Stimulated activated CD8-positive, alpha-beta memory T cell treated with anti-CD3 and anti-CD28 coated beads, Interleukin-7, amount 100 ng/mL, for 48 hours (primary cell): ENCODE data around the gene DCDC2.
"Not testable (repeated sequence)": the region's sequence is repeated elsewhere in the genome, so short reads cannot be mapped to it uniquely, and the experiment has no call there.

Experiments used
- DNase-seq, 2 donors: peaks; one replicate each; pipeline ENCODE4 v3.0.0-alpha.2; 2020; ENCODE audit warnings: low read depth in 1 of 2; ENCODE audit errors: extremely low read depth in 1 of 2

Gene DCDC2

DNA sequence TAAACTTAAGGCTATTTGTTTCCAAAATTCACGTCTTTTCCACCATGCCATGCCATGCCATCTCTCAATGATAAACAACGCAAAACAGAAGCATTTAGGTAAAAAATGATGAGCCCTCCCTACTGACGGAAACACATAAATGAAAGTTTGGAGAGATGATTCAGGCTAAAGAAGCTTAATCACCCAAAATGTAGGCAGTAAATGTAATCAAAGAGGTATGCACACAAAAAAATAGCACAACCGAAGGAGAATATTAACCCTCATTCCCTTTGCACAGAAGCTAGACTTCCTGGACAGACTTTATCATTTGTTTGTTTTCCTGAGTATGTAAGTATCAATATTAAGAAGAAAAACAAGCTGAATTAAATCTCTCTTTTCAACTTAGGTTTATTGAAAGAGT lies 28.8 kb downstream of the DCDC2 start:
- DNase-seq = no peak

DNA sequence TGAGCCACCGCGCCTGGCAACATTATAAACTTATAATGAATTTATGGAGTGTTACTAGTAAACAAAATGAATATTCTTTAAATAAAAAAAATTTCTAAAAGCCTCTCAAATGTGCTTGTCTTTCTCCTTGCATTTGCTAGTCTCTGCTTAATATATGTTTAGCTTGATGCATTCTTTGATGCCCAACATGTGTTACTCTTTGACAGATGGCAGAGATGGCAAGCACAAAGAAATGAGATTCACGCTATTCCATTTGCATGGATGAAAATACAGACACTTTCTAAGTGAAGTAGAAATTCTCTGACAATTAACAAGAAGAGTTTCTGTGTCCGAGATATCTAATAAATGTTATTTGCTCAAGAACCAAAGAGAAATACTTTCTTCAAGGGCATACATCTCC lies 30.1 kb downstream of the DCDC2 start:
- no peak for DNase-seq

DNA sequence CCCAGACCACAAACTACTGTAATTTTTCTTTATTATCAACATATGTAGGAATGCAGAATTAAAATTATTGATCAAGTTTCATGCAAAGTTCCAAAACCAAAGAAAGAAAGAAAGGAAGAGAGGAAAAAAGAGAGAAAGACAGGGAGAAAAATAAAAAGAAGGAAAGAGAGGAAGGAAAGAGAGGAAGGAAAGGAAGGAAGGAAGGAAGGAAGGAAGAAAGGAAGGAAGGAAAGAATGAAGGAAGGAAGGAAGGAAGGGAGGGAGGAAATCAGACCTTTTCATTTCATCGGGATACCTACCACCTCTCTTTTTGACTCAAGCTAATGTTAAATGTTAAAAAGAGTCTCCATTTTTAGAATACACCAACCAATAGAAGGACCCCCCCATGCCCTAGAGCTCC lies 31.9 kb downstream of the DCDC2 start:
- no peak for DNase-seq

- DNase-seq = no peak
Observed at GRCh38 chr6:24324617-24325016, 33.2 kb downstream of the DCDC2 start.

DNA sequence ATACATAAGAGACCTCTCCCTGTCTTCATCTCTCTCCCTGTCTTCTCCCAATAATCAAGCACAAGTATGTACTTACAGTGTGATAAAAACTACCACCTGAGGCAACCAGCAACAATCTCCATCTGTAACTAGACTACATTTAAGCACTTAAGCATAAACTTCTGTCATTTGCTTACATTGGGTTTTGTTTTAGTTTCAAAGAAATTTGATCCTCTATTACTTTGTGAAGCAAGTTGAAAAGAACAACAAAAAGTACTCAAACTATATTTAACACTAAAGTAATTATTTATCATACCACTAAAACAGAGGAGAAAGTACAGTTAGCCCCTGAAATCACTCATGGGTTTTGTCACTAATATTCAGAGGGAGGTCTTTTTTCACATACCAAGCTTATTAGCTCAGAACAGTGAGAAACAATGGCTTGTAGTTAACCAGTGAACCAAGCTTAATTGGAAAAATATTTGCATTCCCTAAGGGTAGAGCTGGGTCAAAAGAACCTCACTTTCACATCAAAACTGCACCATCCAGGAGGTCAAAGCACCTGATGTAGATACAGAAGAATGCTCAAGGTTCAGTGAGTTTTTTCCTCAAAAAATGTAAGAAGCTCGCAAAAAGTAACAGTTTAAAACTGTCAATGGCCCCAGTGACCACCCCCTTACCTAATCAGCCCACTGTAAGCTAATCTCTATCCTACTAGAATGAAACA lies 34.1 kb downstream of the DCDC2 start:
- no peak for DNase-seq

- no peak for DNase-seq
Observed at GRCh38 chr6:24322924-24323323, 34.9 kb downstream of the DCDC2 start.

DNA sequence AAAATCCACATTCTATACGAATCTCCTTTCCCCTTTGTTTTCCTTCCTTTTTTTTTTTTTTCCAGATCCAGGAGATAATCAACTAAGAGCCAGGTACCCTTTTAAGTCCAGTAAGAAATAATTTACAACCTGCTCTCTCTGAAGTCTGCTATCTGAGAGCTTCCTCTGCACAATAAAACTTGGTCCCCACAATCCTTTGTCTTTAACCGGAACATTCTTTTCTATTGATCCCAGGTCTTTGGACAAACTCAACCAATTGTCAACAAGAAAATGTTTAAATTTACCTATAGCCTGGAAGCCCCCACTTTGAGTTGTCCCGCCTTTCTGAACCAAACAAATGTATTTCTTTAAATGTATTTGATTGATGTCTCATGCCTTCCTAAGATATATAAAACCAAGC lies 35.4 kb downstream of the DCDC2 start:
- DNase-seq = not testable (repeated sequence)

DNA sequence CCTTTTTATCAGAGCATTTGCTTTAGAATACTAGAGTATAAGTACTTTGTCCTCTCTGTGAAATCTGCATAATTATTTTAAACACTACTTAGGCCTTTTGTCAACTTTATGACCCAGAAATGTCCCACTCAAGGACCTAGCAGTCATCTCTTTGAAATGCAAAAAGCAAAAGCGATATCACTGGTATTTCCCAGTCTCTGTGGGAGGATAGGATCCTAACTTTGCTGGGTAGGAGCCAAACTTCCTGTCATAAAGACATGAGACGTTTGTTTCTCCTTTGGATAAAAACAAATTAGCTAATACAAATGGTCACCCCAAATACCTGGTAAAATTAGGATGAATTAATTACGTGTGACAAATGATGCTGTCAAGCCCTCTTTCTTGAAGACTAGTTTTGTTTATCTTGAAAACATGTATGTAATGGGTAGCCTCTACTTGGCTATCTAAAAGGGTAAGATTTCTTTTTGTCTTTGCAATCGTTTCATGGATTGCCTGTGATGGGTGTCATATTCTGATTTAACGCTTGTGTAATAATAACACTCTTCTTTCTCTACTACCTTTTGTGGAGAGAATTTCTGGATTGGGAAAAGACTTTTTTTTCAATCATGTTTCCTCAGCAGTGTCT lies 36.2 kb downstream of the DCDC2 start:
- DNase-seq = no peak

GRCh38 chr6:24313251-24314141 lies 44.4 kb downstream of the DCDC2 start:
- DNase-seq = no peak

- not testable (repeated sequence) for DNase-seq
Observed at GRCh38 chr6:24311775-24312174, 46.1 kb downstream of the DCDC2 start.

- no peak for DNase-seq
Observed at GRCh38 chr6:24307881-24308280, 50.0 kb downstream of the DCDC2 start.

DNA sequence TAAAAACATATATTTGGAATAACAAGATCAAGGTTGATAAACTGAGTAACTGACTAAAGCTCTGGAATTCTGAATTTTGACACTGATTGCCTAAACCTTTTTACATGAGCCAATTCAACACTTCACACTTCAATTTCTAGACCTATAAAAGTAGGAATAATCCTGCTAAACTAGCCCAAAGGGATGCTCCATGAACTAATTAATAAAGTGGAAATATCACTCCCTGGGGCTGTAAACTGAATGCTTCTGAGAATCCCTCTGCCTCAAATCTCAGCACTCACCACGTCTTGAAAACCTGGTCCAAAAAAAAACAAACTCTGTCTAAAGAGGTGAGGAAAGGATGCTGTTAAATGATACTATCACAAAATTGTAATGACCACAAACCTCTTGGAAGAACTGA lies 50.9 kb downstream of the DCDC2 start:
- no peak for DNase-seq

- DNase-seq = no peak
Observed at GRCh38 chr6:24306038-24306437, 51.8 kb downstream of the DCDC2 start.

DNA sequence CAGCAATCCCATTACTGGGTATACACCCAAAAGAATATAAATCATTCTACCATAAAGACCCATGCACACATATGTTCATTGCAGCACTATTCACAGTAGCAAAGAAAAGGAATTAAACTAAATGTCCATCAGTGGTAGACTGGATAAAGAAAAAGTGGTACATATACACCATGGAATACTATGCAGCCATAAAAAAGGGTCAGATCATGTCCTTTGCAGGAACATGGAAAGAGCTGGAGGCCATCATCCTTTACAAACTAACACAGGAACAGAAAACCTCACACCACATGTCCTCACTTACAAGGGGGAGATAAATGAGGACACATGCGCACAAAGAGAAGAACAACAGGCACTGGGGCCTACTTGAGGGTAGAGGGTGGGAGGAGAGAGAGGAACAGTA lies 60.9 kb downstream of the DCDC2 start:
- no peak for DNase-seq

- DNase-seq = not testable (repeated sequence)
Observed at GRCh38 chr6:24293852-24294251, 64.0 kb downstream of the DCDC2 start.

- no peak for DNase-seq
Observed at GRCh38 chr6:24287239-24287638, 70.6 kb downstream of the DCDC2 start.

- DNase-seq = no peak
Observed at GRCh38 chr6:24284006-24284405, 73.9 kb downstream of the DCDC2 start.

DNA sequence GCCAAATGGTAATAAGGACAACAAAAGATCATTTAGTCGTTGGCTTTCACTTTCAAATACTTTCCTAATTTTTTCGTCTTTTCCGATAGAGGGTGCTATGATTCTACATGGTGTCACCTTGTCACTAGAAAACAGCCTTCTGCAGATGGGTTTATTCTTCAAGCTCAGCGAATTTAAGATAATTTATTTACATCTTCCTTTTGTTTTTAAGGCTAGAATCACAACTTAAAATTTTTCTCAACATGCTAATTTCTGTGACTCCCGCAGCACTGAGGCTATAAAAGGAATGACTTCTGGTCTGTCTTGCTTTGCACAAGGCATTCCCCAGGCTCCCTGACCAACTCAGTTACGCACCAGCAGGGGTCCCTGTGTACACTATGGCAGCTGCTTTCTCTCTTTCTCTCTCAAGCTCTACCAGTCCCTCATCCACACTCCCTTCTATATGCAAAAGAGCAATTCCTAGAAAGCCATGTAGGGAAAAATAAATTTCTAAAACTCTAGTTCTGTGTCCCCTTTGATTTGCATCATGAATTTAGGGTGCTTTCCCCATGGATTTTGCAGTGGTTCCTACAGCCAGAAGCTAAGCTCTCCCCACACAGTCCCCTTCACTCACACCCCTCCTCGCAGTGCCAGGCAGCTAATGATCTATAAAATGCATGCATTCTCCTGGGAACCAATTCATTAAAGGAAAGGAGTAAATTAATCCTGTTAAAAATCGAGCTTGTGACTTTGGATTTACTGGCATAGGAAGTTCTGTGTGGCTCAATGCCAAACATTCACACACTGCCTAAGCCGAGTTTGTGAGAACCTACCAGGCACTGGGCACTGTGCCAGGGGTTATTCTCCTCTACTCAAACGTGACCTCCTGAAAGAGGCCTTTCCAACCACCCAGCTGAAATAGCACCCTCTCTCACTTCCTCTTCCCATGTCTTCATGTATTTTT lies 74.5 kb downstream of the DCDC2 start:
- DNase-seq = peak in 1 of 2 donors; percentile 3

GRCh38 chr6:24274441-24275083 lies 83.3 kb downstream of the DCDC2 start:
- DNase-seq = no peak
